HL-60 (cell line): ENCODE data around the gene SLC5A4.

Experiments
- DNase-seq, 2 experiments: peaks; one replicate each; pipeline ENCODE4 v3.0.0-alpha.2; 2010 to 2020; ENCODE audit warnings: low read depth in 1 of 2, low spot score in 1 of 2
- H3K27ac ChIP-seq: fragments of 250-450 bp; sonication (Bioruptor Pico); replicated peaks from 2 replicates; pipeline ENCODE4 v1.5.1; 2020; ENCODE audit warnings: mild to moderate bottlenecking, moderate library complexity
- H3K27me3 ChIP-seq: fragments of 250-450 bp; sonication (Bioruptor Pico); 2 replicates; pipeline ENCODE4 v1.5.1; 2021; ENCODE audit warnings: mild to moderate bottlenecking, moderate library complexity; ENCODE audit not compliant: insufficient read depth, poor library complexity, severe bottlenecking
- H3K4me3 ChIP-seq: replicated peaks from 2 replicates; pipeline ENCODE4 v1.5.1; 2011; ENCODE audit warnings: mild to moderate bottlenecking, control low read depth, low read length; ENCODE audit not compliant: insufficient read depth
- GABPA ChIP-seq: IDR thresholded peaks from 2 replicates; pipeline ENCODE4 v1.6.1; 2012; ENCODE audit warnings: low read depth
- POLR2AphosphoS5 ChIP-seq: IDR thresholded peaks from 2 replicates; pipeline ENCODE4 v1.6.1; 2012; ENCODE audit warnings: low read depth
- SPI1 ChIP-seq: IDR thresholded peaks from 2 replicates; pipeline ENCODE4 v1.6.1; 2012; ENCODE audit warnings: low read depth, mild to moderate bottlenecking, borderline replicate concordance
- TF ChIP-seq, protein P1 (sequence below): IDR thresholded peaks from one replicate; pipeline ENCODE4 v1.5.1; 2011; ENCODE audit warnings: low read length, control low read depth, inconsistent platforms; ENCODE audit not compliant: insufficient read depth
- TF ChIP-seq, protein P2 (sequence below): IDR thresholded peaks from 2 replicates; pipeline ENCODE4 v1.6.1; 2012; ENCODE audit warnings: low read depth; ENCODE audit not compliant: insufficient replicate concordance

The SLC5A4 gene

DNA sequence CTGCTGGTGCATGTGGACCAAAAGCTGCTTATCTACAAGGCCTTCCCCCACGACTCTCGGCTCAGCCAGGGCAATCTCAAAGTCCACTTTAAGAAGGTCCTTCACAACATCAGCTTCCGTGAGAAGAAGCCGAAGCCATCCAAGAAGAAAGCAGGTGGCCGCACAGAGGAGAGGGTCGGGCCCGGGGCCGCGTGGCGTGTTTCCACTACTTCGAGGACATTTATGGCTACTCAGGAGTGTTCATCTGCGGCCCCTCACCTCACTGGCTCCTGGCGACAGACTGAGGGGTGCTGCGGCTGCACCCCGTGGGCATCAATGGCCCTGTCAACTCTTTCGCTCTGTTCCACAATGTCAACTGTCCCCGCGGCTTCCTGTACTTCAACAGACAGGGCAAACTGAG is 16.2 kb upstream of the SLC5A4 start:
- no peaks in the 10 kb centered on the region for H3K27me3 ChIP-seq
- H3K4me3 ChIP-seq: no peak overlapping the region
- no peak for DNase-seq
- TF ChIP-seq POLR2AphosphoS5 (no peak), SPI1 (no peak), GABPA (no peak)
- TF ChIP-seq, protein P1, sequence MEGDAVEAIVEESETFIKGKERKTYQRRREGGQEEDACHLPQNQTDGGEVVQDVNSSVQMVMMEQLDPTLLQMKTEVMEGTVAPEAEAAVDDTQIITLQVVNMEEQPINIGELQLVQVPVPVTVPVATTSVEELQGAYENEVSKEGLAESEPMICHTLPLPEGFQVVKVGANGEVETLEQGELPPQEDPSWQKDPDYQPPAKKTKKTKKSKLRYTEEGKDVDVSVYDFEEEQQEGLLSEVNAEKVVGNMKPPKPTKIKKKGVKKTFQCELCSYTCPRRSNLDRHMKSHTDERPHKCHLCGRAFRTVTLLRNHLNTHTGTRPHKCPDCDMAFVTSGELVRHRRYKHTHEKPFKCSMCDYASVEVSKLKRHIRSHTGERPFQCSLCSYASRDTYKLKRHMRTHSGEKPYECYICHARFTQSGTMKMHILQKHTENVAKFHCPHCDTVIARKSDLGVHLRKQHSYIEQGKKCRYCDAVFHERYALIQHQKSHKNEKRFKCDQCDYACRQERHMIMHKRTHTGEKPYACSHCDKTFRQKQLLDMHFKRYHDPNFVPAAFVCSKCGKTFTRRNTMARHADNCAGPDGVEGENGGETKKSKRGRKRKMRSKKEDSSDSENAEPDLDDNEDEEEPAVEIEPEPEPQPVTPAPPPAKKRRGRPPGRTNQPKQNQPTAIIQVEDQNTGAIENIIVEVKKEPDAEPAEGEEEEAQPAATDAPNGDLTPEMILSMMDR: no peak
- TF ChIP-seq, protein P2, sequence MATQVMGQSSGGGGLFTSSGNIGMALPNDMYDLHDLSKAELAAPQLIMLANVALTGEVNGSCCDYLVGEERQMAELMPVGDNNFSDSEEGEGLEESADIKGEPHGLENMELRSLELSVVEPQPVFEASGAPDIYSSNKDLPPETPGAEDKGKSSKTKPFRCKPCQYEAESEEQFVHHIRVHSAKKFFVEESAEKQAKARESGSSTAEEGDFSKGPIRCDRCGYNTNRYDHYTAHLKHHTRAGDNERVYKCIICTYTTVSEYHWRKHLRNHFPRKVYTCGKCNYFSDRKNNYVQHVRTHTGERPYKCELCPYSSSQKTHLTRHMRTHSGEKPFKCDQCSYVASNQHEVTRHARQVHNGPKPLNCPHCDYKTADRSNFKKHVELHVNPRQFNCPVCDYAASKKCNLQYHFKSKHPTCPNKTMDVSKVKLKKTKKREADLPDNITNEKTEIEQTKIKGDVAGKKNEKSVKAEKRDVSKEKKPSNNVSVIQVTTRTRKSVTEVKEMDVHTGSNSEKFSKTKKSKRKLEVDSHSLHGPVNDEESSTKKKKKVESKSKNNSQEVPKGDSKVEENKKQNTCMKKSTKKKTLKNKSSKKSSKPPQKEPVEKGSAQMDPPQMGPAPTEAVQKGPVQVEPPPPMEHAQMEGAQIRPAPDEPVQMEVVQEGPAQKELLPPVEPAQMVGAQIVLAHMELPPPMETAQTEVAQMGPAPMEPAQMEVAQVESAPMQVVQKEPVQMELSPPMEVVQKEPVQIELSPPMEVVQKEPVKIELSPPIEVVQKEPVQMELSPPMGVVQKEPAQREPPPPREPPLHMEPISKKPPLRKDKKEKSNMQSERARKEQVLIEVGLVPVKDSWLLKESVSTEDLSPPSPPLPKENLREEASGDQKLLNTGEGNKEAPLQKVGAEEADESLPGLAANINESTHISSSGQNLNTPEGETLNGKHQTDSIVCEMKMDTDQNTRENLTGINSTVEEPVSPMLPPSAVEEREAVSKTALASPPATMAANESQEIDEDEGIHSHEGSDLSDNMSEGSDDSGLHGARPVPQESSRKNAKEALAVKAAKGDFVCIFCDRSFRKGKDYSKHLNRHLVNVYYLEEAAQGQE: no peak
- no peak overlapping the region for H3K27ac ChIP-seq

DNA sequence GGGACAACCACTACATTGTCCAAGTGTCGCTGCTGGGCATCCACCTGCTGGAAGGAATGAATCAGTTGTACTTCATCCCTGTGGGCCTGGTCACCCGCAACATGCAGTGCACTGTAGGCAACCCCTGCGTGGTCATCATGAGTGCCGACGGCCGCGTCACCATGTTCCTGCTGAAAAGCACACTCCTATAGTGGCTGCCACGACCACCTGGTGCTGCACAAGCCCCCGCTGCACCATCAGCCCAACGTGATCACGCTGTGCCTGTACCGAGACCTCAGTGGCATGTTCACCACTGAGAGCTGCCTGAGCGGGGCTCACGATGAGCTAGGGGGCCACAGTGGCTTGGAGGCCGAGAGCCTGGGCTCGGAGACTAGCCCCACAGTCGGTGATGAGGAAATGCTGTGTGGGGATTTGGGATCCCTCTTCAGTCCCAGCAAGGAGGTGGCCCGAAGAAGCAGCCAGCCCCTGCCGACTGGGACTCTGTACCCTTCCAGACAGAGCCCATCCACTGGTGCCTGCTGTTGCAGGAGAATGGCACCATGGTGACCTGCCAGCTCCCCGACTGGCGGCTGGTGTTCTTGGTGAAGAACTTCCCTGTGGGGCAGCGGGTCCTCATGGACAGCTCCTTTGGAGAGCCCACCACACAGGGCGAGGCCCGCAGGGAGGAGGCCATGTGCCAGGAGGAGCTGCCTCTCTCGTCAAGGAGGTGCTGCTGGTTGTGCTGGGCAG is 15.7 kb upstream of the SLC5A4 start:
- Histone ChIP-seq H3K27me3 (no peaks in the 10 kb centered on the region), H3K27ac (no peak overlapping the region), H3K4me3 (no peak overlapping the region)
- no peak for DNase-seq
- no peak for TF ChIP-seq GABPA
- TF ChIP-seq SPI1: no peak
- TF ChIP-seq POLR2AphosphoS5: no peak
- TF ChIP-seq, protein P2: no peak
- TF ChIP-seq, protein P1: no peak

DNA sequence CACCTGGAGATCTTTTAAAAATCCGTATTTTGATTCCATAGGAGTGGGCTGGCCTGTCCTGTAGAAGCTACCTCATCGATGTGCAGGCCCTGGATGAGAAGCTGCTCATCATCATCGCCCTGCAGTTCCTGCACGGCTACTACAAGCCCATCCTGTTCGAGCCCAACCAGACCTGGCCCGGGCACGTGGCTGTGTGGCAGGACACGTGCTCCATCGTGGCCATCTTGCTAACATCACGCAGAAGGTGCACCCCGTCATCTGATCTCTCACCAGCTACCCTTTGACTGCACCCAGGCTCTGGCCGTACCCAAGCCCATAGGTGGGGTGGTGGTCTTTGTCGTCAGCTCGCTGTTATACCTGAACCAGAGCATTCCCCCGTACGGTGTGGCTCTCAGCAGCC is 14.2 kb upstream of the SLC5A4 start:
- H3K27ac ChIP-seq: no peak overlapping the region
- TF ChIP-seq GABPA: no peak
- TF ChIP-seq, protein P1: no peak
- TF ChIP-seq POLR2AphosphoS5: no peak
- no peak for DNase-seq
- H3K27me3 ChIP-seq: no peaks in the 10 kb centered on the region
- H3K4me3 ChIP-seq: no peak overlapping the region

DNA sequence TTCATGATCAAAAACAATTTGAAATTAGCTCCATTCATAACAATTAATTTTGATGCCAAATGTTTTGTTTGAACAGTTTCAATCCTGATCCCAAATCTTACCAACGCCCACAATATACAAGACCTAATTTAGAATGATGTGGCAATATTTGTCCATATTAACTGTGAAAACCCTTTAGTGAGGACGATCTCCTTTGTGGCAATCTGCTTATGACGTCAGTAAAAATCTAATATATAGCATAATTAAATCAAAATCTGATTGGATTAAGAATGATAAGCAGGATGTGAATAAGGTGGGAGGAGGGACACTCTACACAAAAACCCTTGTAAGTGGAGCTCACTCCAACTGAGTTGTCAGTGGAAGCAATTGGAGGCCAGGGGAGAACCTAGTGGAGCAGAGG is 11.9 kb upstream of the SLC5A4 start:
- H3K27ac ChIP-seq: no peak overlapping the region
- DNase-seq: no peak
- H3K4me3 ChIP-seq: no peak overlapping the region
- H3K27me3 ChIP-seq: no peaks in the 10 kb centered on the region
- TF ChIP-seq, protein P2: no peak
- TF ChIP-seq GABPA (no peak), SPI1 (no peak), POLR2AphosphoS5 (no peak)
- TF ChIP-seq, protein P1: no peak
